GM12878 (cell line): Measurements from ENCODE around the gene NNAT. TPM values are rescaled to one million over a fixed set of nuclear protein-coding genes. Genes with fewer than 3 reads are reported as not detected.

Experiments
- BHLHE40 ChIP-seq, 2 experiments: fragments of 450-650 bp in 1 of 2; IDR thresholded peaks; 2 replicates each; pipeline ENCODE4 v1.6.1; 2011 to 2017; ENCODE audit warnings: low read depth in 2 of 2, borderline replicate concordance in 1 of 2, improper control_type of control experiment in 1 of 2, low read length in 1 of 2, mild to moderate bottlenecking in 1 of 2
- CREB1 ChIP-seq: IDR thresholded peaks from 2 replicates; pipeline ENCODE4 v1.6.1; 2012; ENCODE audit warnings: low read depth, mild to moderate bottlenecking, inconsistent platforms
- GABPA ChIP-seq: IDR thresholded peaks from 2 replicates; pipeline ENCODE4 v1.6.1; 2014; ENCODE audit warnings: antibody characterized with exemption, low read depth, mild to moderate bottlenecking, inconsistent platforms
- IKZF1 ChIP-seq: fragments of 450-650 bp; conservative IDR thresholded peaks from 2 replicates; pipeline ENCODE4 v1.6.1; 2017; ENCODE audit warnings: antibody characterized with exemption, mild to moderate bottlenecking
- MTA2 ChIP-seq: fragments of 450-650 bp; IDR thresholded peaks from 2 replicates; pipeline ENCODE4 v1.6.1; 2016; ENCODE audit warnings: low read depth, mild to moderate bottlenecking, moderate library complexity
- MXI1 ChIP-seq: fragments of 150-350 bp; IDR thresholded peaks from 2 replicates; pipeline ENCODE4 v1.6.1; 2011; ENCODE audit warnings: low read depth, mild to moderate bottlenecking, inconsistent platforms, low read length, improper control_type of control experiment
- NBN ChIP-seq: fragments of 450-650 bp; IDR thresholded peaks from 2 replicates; pipeline ENCODE4 v1.6.1; 2016
- PKNOX1 ChIP-seq: fragments of 450-650 bp; IDR thresholded peaks from 2 replicates; pipeline ENCODE4 v1.6.1; 2016; ENCODE audit warnings: mild to moderate bottlenecking
- PRDM15 ChIP-seq: fragments of 450-650 bp; formaldehyde crosslinking; IDR thresholded peaks from 2 replicates; pipeline ENCODE4 v1.4.0; 2020; ENCODE audit warnings: mild to moderate bottlenecking, moderate library complexity
- RAD51 ChIP-seq: fragments of 450-650 bp; IDR thresholded peaks from 2 replicates; pipeline ENCODE4 v1.6.1; 2016; ENCODE audit warnings: moderate library complexity, mild to moderate bottlenecking, inconsistent platforms
- RELA ChIP-seq: fragments of 450-650 bp; IDR thresholded peaks from 2 replicates; pipeline ENCODE4 v1.8.0; 2014; ENCODE audit warnings: borderline replicate concordance; ENCODE audit not compliant: partially characterized antibody
- RUNX3 ChIP-seq: IDR thresholded peaks from 2 replicates; pipeline ENCODE4 v1.6.1; 2012; ENCODE audit warnings: low read length, inconsistent platforms
- SMC3 ChIP-seq: IDR thresholded peaks from 2 replicates; pipeline ENCODE4 v1.6.1; 2011; ENCODE audit warnings: low read length, improper control_type of control experiment, borderline replicate concordance
- SRF ChIP-seq, 2 experiments: IDR thresholded peaks; 2 replicates each; pipeline ENCODE4 v1.6.1; 2011; ENCODE audit warnings: low read depth in 2 of 2, low read length in 2 of 2, mild to moderate bottlenecking in 1 of 2, moderate library complexity in 1 of 2
- TARDBP ChIP-seq: IDR thresholded peaks from 2 replicates; pipeline ENCODE4 v1.6.1; 2016; ENCODE audit warnings: borderline replicate concordance
- TBL1XR1 ChIP-seq: IDR thresholded peaks from 2 replicates; pipeline ENCODE4 v1.6.1; 2012; ENCODE audit warnings: low read depth, low read length, improper control_type of control experiment
- ZNF687 ChIP-seq: fragments of 450-650 bp; IDR thresholded peaks from 2 replicates; pipeline ENCODE4 v1.6.1; 2017; ENCODE audit warnings: mild to moderate bottlenecking, moderate library complexity
- polyA plus RNA-seq, 11 experiments: library from polyadenylated mRNA; depleted of rRNA in 4 of 11; unstranded in 6 of 11; stranded (reverse) in 5 of 11; fragments of >200 nt; fragmentation: Nextera tagmentation in 4 of 11; fragmentation: Illumina TruSeq in 1 of 11; extraction: Ambion mirVana in 4 of 11; extraction: Trizol in 1 of 11; gene quantifications; 1 replicate in 1 of 11; 2 replicates in 10 of 11; pipeline versions ENCODE4 v1.2.1 to v1.2.3, GENCODE V29; 2011 to 2016; ENCODE audit warnings: inconsistent platforms in 2 of 11, missing spikeins in 2 of 11, low read depth in 1 of 11
- total RNA-seq, 4 experiments: library from RNA; depleted of rRNA in 3 of 4; stranded (reverse); fragments of >200 nt in 3 of 4; fragmentation: Illumina TruSeq in 1 of 4; extraction: Trizol in 1 of 4; gene quantifications; 2 replicates each; pipeline versions ENCODE4 v1.2.1 to v1.2.3, GENCODE V29; 2013 to 2021

Gene NNAT
- total and polyA plus RNA-seq, 10 of the 15 experiments (the other 5 are each of a cell fraction or from before 2014, with no cell fraction given): 0.22 to 0.99 (median 0.42) TPM; not detected in 7

DNA sequence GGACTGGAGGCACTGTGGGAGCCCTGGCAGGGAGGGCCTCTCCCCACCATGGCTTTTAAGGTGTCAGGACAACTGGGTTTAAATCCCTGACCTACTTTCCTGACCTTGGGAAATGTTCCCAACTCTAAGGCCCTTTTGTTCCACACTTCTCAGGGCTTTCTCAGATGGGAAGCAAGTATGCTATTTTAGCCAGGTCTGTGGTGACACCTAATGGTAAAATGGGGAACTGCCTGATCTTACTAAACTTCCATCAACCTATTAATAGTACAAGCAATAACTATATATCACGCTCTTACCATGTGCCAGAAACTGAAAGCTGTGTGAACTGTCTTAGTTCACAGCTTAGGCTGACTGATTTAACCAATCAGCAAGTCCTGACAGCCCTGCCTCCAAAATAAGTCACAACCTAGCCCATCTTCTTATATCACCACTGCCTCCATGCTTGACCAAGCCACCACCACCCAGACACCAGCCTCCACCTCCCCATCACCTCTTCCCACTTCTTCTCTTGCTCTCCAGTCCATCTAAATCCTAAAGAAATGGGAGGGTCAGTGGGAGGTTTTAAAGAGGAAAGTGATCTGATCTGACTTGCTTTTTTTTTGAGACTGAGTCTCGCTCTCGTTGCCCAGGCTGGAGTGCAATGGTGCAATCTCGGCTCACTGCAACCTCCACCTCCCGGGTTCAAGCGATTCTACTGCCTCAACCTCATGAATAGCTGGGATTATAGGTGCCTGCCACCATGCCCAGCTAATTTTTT lies 13.5 kb downstream of the NNAT start (continued):
- no peak for TF ChIP-seq TBL1XR1
- 0 out of 2 replicates have a peak, but pooled peaks have one; percentile 19 for TF ChIP-seq NBN
- TF ChIP-seq MXI1: peak; percentile 78; the same call in 1 of the 2 replicates
- peak; percentile 34 for TF ChIP-seq RUNX3
- no peak for TF ChIP-seq PRDM15 (CRISPR knock-in tag)
- TF ChIP-seq SMC3: peak; percentile 67; the same call in 1 of the 2 replicates
- peak; percentile 60; the same call in 1 of the 2 replicates for TF ChIP-seq IKZF1
- TF ChIP-seq SRF (IDR thresholded peaks at IDR 0.05; ENCODE audit: low read depth in 2 of 2, low read length in 2 of 2): 0 out of 4 replicates have a peak, but pooled peaks of 1 of the 2 experiments have one; percentile 49
- peak; percentile 99 for TF ChIP-seq ZNF687
- TF ChIP-seq PKNOX1: peak; percentile 83
- TF ChIP-seq MTA2: peak; percentile 61
- peak; percentile 68 for TF ChIP-seq RAD51
- TF ChIP-seq CREB1: peak; percentile 30; the same call in 1 of the 2 replicates
- no peak for TF ChIP-seq RELA
- no peak for TF ChIP-seq GABPA
- no peak for TF ChIP-seq TARDBP
- peak; percentile 67 to 72 for TF ChIP-seq BHLHE40 (IDR thresholded peaks at IDR 0.05; ENCODE audit: borderline replicate concordance in 1 of 2, low read depth in 2 of 2, low read length in 1 of 2)
